ENCODE results near the gene MAPRE2. TPM values are rescaled to one million over a fixed set of nuclear protein-coding genes. Genes with fewer than 3 reads are reported as not detected.

MAPRE2 gene
- total and polyA plus RNA-seq, 10 donors, result 18.8 to 62.9 (median 45.1) TPM

GRCh38 chr18:35174745-35175144 lies 133.5 kb downstream of the MAPRE2 start:
- TF ChIP-seq POLR2A (IDR thresholded peaks at IDR 0.05), result no peak
- no peak for TF ChIP-seq CTCF (IDR thresholded peaks at IDR 0.05 in 8 of 11, conservative IDR thresholded peaks at IDR 0.05 in 3 of 11)
- no peak for TF ChIP-seq POLR2AphosphoS5 (IDR thresholded peaks at IDR 0.05)
- Histone ChIP-seq H3K27ac (no peak overlapping the region), H3K4me3 (no peak overlapping the region), H3K9me3 (peaks cover 0 to 10% (median 6%) of the 10 kb centered on the region in 8 donors), H3K4me1 (peaks cover 0 to 21% (median 11%) of the 10 kb centered on the region in 6 donors), H3K27me3 (replicated peaks in 1 of 7) (no peaks in the 10 kb centered on the region), H3K36me3 (no peaks in the 10 kb centered on the region)
- WGBS, 5 donors, result 71 to 93% (median 90%) methylated on average over 2 of the region's 2 CpGs
- intact Hi-C loops (cut with DNase I; ENCODE audit: low total_unique reads), result no loop called here
- no peak for DNase-seq

DNA sequence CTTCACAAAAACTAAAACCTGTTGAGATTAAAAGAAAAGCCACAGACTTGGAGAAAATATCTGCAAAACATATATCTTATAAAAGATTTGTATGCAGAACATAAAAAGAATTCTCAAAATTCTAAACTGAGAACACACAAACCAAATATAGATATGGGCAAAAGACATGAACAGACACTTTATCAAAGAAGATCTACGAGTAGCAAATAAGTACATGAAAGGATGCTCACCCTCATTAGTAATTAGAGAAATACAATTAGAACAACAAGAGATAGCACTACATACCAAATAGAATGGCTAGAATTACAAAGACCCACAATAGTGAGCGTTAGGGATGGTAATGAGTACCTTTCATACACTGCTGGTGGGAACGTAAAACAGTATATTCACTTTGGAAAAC lies 135.7 kb downstream of the MAPRE2 start:
- H3K36me3 ChIP-seq, result no peaks in the 10 kb centered on the region
- H3K9me3 ChIP-seq, result peaks cover 0 to 10% (median 6%) of the 10 kb centered on the region in 8 donors
- TF ChIP-seq POLR2A (IDR thresholded peaks at IDR 0.05) (no peak), CTCF (IDR thresholded peaks at IDR 0.05 in 8 of 11, conservative IDR thresholded peaks at IDR 0.05 in 3 of 11) (no peak), POLR2AphosphoS5 (IDR thresholded peaks at IDR 0.05) (no peak)
- H3K4me3 ChIP-seq, result no peak overlapping the region
- WGBS, 5 donors, result 90 to 98% (median 95%) methylated on average over 3 of the region's 3 CpGs
- no peak overlapping the region for H3K27ac ChIP-seq
- H3K4me1 ChIP-seq, result peaks cover 0 to 27% (median 11%) of the 10 kb centered on the region in 6 donors
- DNase-seq, result no peak
- intact Hi-C loops (cut with DNase I; ENCODE audit: low total_unique reads), result no loop called here
- no peaks in the 10 kb centered on the region for H3K27me3 ChIP-seq (replicated peaks in 1 of 7)

GRCh38 chr18:35178260-35178659 lies 137.0 kb downstream of the MAPRE2 start:
- 91 to 94% (median 91%) methylated on average over 3 of the region's 3 CpGs for WGBS, 5 donors
- Histone ChIP-seq H3K36me3 (no peaks in the 10 kb centered on the region), H3K27me3 (replicated peaks in 1 of 7) (no peaks in the 10 kb centered on the region), H3K4me3 (no peak overlapping the region), H3K9me3 (peaks cover 0 to 10% (median 6%) of the 10 kb centered on the region in 8 donors), H3K4me1 (peaks cover 0 to 24% (median 11%) of the 10 kb centered on the region in 6 donors), H3K27ac (no peak overlapping the region)
- intact Hi-C loops (cut with DNase I; ENCODE audit: low total_unique reads), result no loop called here
- no peak for TF ChIP-seq CTCF (IDR thresholded peaks at IDR 0.05 in 8 of 11, conservative IDR thresholded peaks at IDR 0.05 in 3 of 11)
- no peak for TF ChIP-seq POLR2A (IDR thresholded peaks at IDR 0.05)
- TF ChIP-seq POLR2AphosphoS5 (IDR thresholded peaks at IDR 0.05), result no peak
- DNase-seq, result no peak

GRCh38 chr18:35179906-35180305 lies 138.7 kb downstream of the MAPRE2 start:
- Histone ChIP-seq H3K36me3 (no peaks in the 10 kb centered on the region), H3K4me1 (peaks cover 0 to 8% (median 0%) of the 10 kb centered on the region in 6 donors), H3K9me3 (peaks cover 0 to 10% (median 6%) of the 10 kb centered on the region in 8 donors), H3K27me3 (replicated peaks in 1 of 7) (no peaks in the 10 kb centered on the region), H3K4me3 (no peak overlapping the region), H3K27ac (no peak overlapping the region)
- 69 to 88% (median 76%) methylated on average over 4 of the region's 4 CpGs for WGBS, 5 donors
- intact Hi-C loops (cut with DNase I; ENCODE audit: low total_unique reads), result no loop called here
- no peak for TF ChIP-seq POLR2AphosphoS5 (IDR thresholded peaks at IDR 0.05)
- no peak for TF ChIP-seq CTCF (IDR thresholded peaks at IDR 0.05 in 8 of 11, conservative IDR thresholded peaks at IDR 0.05 in 3 of 11)
- no peak for TF ChIP-seq POLR2A (IDR thresholded peaks at IDR 0.05)
- no peak for DNase-seq
